ENCODE data around the gene SNPH. TPM values are rescaled to one million over a fixed set of nuclear protein-coding genes. Genes with fewer than 3 reads are reported as not detected.
"Not testable (repeated sequence)": the region's sequence is repeated elsewhere in the genome, so short reads cannot be mapped to it uniquely, and the experiment has no call there.

SNPH gene
- total RNA-seq, 2 experiments from 2014 or later = 6.5 to 7.6 TPM

GRCh38 chr20:1241456-1241855, 24.6 kb upstream of the SNPH start:
- POLR2A ChIA-PET = interaction anchor here (1.0 kb wide), 1 partner anchor 32 kb away, joined by 3 read pairs; no protein-coding TSS in a partner anchor
- Mint-ChIP-seq H3K4me1 (ENCODE audit: low read depth) (peaks cover 9% of the 10 kb centered on the region), H3K27ac (no peak overlapping the region), H3K27me3 (ENCODE audit: low read depth) (peaks cover 22% of the 10 kb centered on the region), H3K9me3 (ENCODE audit: insufficient read depth) (no peaks in the 10 kb centered on the region), H3K4me3 (no peak overlapping the region), H3K36me3 (ENCODE audit: low read depth) (no peaks in the 10 kb centered on the region)
- DNase-seq (no peak), ATAC-seq (no peak)
- CTCF ChIA-PET = no interaction called here

GRCh38 chr20:1242099-1242498, 24.0 kb upstream of the SNPH start:
- DNase-seq (no peak), ATAC-seq (no peak)
- ChIA-PET CTCF (no interaction called here), POLR2A (no interaction called here)
- no peaks in the 10 kb centered on the region for H3K9me3 Mint-ChIP-seq (ENCODE audit: insufficient read depth)
- H3K27me3 Mint-ChIP-seq (ENCODE audit: low read depth) = peaks cover 22% of the 10 kb centered on the region
- no peak overlapping the region for H3K27ac Mint-ChIP-seq
- peaks cover 9% of the 10 kb centered on the region for H3K4me1 Mint-ChIP-seq (ENCODE audit: low read depth)
- H3K36me3 Mint-ChIP-seq (ENCODE audit: low read depth) = no peaks in the 10 kb centered on the region
- no peak overlapping the region for H3K4me3 Mint-ChIP-seq

- peaks cover 9% of the 10 kb centered on the region for H3K4me1 Mint-ChIP-seq (ENCODE audit: low read depth)
- no peak overlapping the region for H3K27ac Mint-ChIP-seq
- no peaks in the 10 kb centered on the region for H3K36me3 Mint-ChIP-seq (ENCODE audit: low read depth)
- ChIA-PET POLR2A (no interaction called here), CTCF (no interaction called here)
- no peak for ATAC-seq
- no peak overlapping the region for H3K4me3 Mint-ChIP-seq
- DNase-seq = no peak
- peaks cover 22% of the 10 kb centered on the region for H3K27me3 Mint-ChIP-seq (ENCODE audit: low read depth)
- H3K9me3 Mint-ChIP-seq (ENCODE audit: insufficient read depth) = no peaks in the 10 kb centered on the region
These were observed 23.6 kb upstream of the SNPH start for GRCh38 chr20:1242530-1242929.

GRCh38 chr20:1245578-1245977, 20.5 kb upstream of the SNPH start:
- Mint-ChIP-seq H3K9me3 (ENCODE audit: insufficient read depth) (peaks cover under 1% of the 10 kb centered on the region), H3K36me3 (ENCODE audit: low read depth) (no peaks in the 10 kb centered on the region), H3K4me3 (no peak overlapping the region), H3K4me1 (ENCODE audit: low read depth) (peaks cover 9% of the 10 kb centered on the region), H3K27ac (no peak overlapping the region), H3K27me3 (ENCODE audit: low read depth) (peaks cover 22% of the 10 kb centered on the region)
- ChIA-PET CTCF (interaction anchor here (0.7 kb wide), 1 partner anchor 33 kb away, joined by 3 read pairs; no protein-coding TSS in a partner anchor), POLR2A (no interaction called here)
- DNase-seq = no peak
- ATAC-seq = no peak

- DNase-seq = no peak
- H3K36me3 Mint-ChIP-seq (ENCODE audit: low read depth) = peaks cover 3% of the 10 kb centered on the region
- H3K27ac Mint-ChIP-seq = no peak overlapping the region
- H3K4me3 Mint-ChIP-seq = no peak overlapping the region
- H3K27me3 Mint-ChIP-seq (ENCODE audit: low read depth) = peaks cover 14% of the 10 kb centered on the region
- ATAC-seq = no peak
- CTCF ChIA-PET = interaction anchor here (1.5 kb wide), 1 partner anchor 256 kb away, joined by 4 read pairs; no protein-coding TSS in a partner anchor
- peaks cover 7% of the 10 kb centered on the region for H3K4me1 Mint-ChIP-seq (ENCODE audit: low read depth)
- peaks cover 9% of the 10 kb centered on the region for H3K9me3 Mint-ChIP-seq (ENCODE audit: insufficient read depth)
- POLR2A ChIA-PET = no interaction called here
These were observed 18.4 kb upstream of the SNPH start for GRCh38 chr20:1247689-1248088.

- H3K36me3 Mint-ChIP-seq (ENCODE audit: low read depth); POLR2A ChIA-PET; H3K4me3 Mint-ChIP-seq; CTCF ChIA-PET; ATAC-seq; DNase-seq; H3K4me1 Mint-ChIP-seq (ENCODE audit: low read depth); H3K9me3 Mint-ChIP-seq (ENCODE audit: insufficient read depth); H3K27ac Mint-ChIP-seq: not testable (repeated sequence)
- H3K27me3 Mint-ChIP-seq (ENCODE audit: low read depth) = peaks cover 10% of the 10 kb centered on the region
These were observed 15.8 kb upstream of the SNPH start for GRCh38 chr20:1250282-1250681.

- Mint-ChIP-seq H3K4me3 (no peak overlapping the region), H3K36me3 (ENCODE audit: low read depth) (peaks cover 3% of the 10 kb centered on the region), H3K9me3 (ENCODE audit: insufficient read depth) (peaks cover 9% of the 10 kb centered on the region), H3K27me3 (ENCODE audit: low read depth) (peaks cover 7% of the 10 kb centered on the region), H3K27ac (no peak overlapping the region), H3K4me1 (ENCODE audit: low read depth) (peaks cover 3% of the 10 kb centered on the region)
- POLR2A ChIA-PET = no interaction called here
- no peak for ATAC-seq
- DNase-seq = no peak
- CTCF ChIA-PET = no interaction called here
These were observed 13.7 kb upstream of the SNPH start for GRCh38 chr20:1252416-1252815.

- no peak for ATAC-seq
- no peak for DNase-seq
These were observed 11.8 kb upstream of the SNPH start for GRCh38 chr20:1254254-1254653.

GRCh38 chr20:1255675-1256074, 10.4 kb upstream of the SNPH start:
- Mint-ChIP-seq H3K27me3 (ENCODE audit: low read depth) (peaks cover 7% of the 10 kb centered on the region), H3K9me3 (ENCODE audit: insufficient read depth) (peaks cover 7% of the 10 kb centered on the region), H3K4me1 (ENCODE audit: low read depth) (peaks cover 3% of the 10 kb centered on the region), H3K4me3 (no peak overlapping the region), H3K27ac (no peak overlapping the region), H3K36me3 (ENCODE audit: low read depth) (peaks cover 3% of the 10 kb centered on the region)
- ChIA-PET CTCF (interaction anchor here (1.4 kb wide), 1 partner anchor 248 kb away, joined by 3 read pairs; no protein-coding TSS in a partner anchor), POLR2A (no interaction called here)
- ATAC-seq = no peak
- no peak for DNase-seq

More at GRCh38 chr20:1254254-1254653, 11.8 kb upstream of the SNPH start:
- peaks cover 7% of the 10 kb centered on the region for H3K27me3 Mint-ChIP-seq (ENCODE audit: low read depth)
- H3K4me3 Mint-ChIP-seq = no peak overlapping the region
- POLR2A ChIA-PET = no interaction called here
- peaks cover 3% of the 10 kb centered on the region for H3K36me3 Mint-ChIP-seq (ENCODE audit: low read depth)
- CTCF ChIA-PET = interaction anchor here (0.8 to 1.4 kb wide), 5 partner anchors 11 to 510 kb away, joined by 3 to 4 read pairs (median 3); partner anchors contain the start of gene SNPH
- peaks cover 9% of the 10 kb centered on the region for H3K9me3 Mint-ChIP-seq (ENCODE audit: insufficient read depth)
- H3K4me1 Mint-ChIP-seq (ENCODE audit: low read depth) = peaks cover 3% of the 10 kb centered on the region
- H3K27ac Mint-ChIP-seq = no peak overlapping the region

GRCh38 chr20:1263853-1264252, 2.2 kb upstream of the SNPH start:
- ATAC-seq = no peak
- no peak for DNase-seq
- no peak overlapping the region for H3K27ac Mint-ChIP-seq
- H3K27me3 Mint-ChIP-seq (ENCODE audit: low read depth) = no peaks in the 10 kb centered on the region
- H3K4me3 Mint-ChIP-seq = no peak overlapping the region
- H3K36me3 Mint-ChIP-seq (ENCODE audit: low read depth) = peaks cover 11% of the 10 kb centered on the region
- ChIA-PET CTCF (interaction anchor here (1.4 kb wide), 1 partner anchor 240 kb away, joined by 4 read pairs; no protein-coding TSS in a partner anchor), POLR2A (no interaction called here)
- peaks cover 38% of the 10 kb centered on the region for H3K4me1 Mint-ChIP-seq (ENCODE audit: low read depth)
- H3K9me3 Mint-ChIP-seq (ENCODE audit: insufficient read depth) = peaks cover 15% of the 10 kb centered on the region

- H3K27ac Mint-ChIP-seq = no peak overlapping the region
- ChIA-PET CTCF (interaction anchor here (1.2 to 1.9 kb wide), 2 partner anchors 10 to 36 kb away, joined by 3 to 8 read pairs; no protein-coding TSS in a partner anchor), POLR2A (interaction anchor here (0.6 kb wide), 1 partner anchor 10 kb away, joined by 3 read pairs; no protein-coding TSS in a partner anchor)
- peaks cover 38% of the 10 kb centered on the region for H3K4me1 Mint-ChIP-seq (ENCODE audit: low read depth)
- H3K27me3 Mint-ChIP-seq (ENCODE audit: low read depth) = no peaks in the 10 kb centered on the region
- peaks cover 15% of the 10 kb centered on the region for H3K9me3 Mint-ChIP-seq (ENCODE audit: insufficient read depth)
- no peak for DNase-seq
- no peak for ATAC-seq
- peaks cover 11% of the 10 kb centered on the region for H3K36me3 Mint-ChIP-seq (ENCODE audit: low read depth)
- no peak overlapping the region for H3K4me3 Mint-ChIP-seq
These were observed 1.4 kb upstream of the SNPH start for GRCh38 chr20:1264727-1265126.

GRCh38 chr20:1265226-1265915, 723 bp upstream of the SNPH start:
- Mint-ChIP-seq H3K4me3 (peak overlapping the region; percentile 88), H3K4me1 (ENCODE audit: low read depth) (peaks cover 38% of the 10 kb centered on the region), H3K36me3 (ENCODE audit: low read depth) (peaks cover 11% of the 10 kb centered on the region), H3K27ac (peak overlapping the region; percentile 93), H3K9me3 (ENCODE audit: insufficient read depth) (peaks cover 15% of the 10 kb centered on the region), H3K27me3 (ENCODE audit: low read depth) (no peaks in the 10 kb centered on the region)
- ATAC-seq (no peak), DNase-seq (no peak)
- CTCF ChIA-PET = interaction anchor here (0.8 to 1.9 kb wide), 5 partner anchors 11 to 511 kb away, joined by 3 to 8 read pairs (median 3); no protein-coding TSS in a partner anchor
- POLR2A ChIA-PET = interaction anchor here (0.6 to 1.0 kb wide), 3 partner anchors 10 to 68 kb away, joined by 3 to 6 read pairs (median 5); no protein-coding TSS in a partner anchor
